Measurements from ENCODE around the gene HNRNPUL2.
A peak's percentile ranks its signal among the peaks of the same experiment; 100 is the strongest.
"Not testable (repeated sequence)": the region's sequence is repeated elsewhere in the genome, so short reads cannot be mapped to it uniquely, and the experiment has no call there.

The HNRNPUL2 gene

DNA sequence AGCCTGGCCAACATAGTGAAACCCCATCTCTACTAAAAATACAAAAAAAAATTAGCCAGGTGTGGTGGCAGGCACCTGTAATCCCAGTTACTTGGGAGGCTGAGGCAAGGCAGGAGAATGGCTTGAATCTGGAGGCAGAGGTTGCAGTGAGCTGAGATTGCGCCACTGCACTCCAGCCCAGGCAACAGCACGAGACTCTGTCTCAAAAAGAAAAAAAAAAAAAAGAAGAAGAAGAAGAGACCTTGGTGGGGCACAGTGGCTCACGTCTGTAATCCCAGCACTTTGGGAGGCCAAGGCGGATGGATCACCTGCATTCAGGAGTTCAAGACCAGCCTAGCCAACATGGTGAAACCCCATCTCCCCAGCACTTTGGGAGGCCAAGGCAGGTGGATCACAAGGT is 23.3 kb downstream of the HNRNPUL2 start:
- DNase-seq (ENCODE audit: low read depth) = not testable (repeated sequence)

- no peak for DNase-seq (ENCODE audit: low read depth)
Measured at GRCh38 chr11:62702246-62702645, 25.0 kb downstream of the HNRNPUL2 start.

DNA sequence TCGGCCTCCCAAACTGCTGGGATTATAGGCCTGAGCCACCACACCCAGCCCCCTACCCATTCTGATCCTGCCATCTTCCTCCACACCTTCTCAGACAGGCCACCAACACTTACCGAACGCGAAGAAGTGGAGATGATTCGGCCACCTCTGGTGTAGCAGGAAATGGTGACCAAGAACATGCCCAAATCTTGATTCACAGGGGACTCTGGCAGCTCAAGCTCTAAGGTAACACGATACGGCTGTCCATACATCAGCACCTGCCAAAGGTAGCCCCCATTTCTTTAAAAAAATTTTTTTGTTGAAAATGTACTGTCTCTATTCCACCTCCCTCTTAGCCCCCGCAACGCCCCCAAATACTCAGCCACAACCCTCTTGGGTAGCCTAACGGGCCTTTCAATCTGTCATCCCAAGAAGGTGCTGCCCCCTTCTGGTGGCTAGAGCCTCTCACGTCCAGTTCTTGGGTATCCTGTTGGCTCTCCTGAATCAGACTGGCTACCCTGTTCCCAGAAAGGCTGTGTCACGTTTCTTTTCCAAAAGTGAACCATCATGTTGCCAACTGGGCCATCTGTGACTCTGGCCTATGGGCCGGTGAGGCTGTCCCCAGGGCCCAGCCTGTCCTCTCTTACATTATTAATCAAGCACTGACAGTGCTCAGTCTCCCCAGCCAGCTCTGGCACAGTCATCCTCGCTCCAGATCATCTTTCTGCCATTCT is 32.6 kb downstream of the HNRNPUL2 start:
- peak; percentile 66 for DNase-seq (ENCODE audit: low read depth)

DNA sequence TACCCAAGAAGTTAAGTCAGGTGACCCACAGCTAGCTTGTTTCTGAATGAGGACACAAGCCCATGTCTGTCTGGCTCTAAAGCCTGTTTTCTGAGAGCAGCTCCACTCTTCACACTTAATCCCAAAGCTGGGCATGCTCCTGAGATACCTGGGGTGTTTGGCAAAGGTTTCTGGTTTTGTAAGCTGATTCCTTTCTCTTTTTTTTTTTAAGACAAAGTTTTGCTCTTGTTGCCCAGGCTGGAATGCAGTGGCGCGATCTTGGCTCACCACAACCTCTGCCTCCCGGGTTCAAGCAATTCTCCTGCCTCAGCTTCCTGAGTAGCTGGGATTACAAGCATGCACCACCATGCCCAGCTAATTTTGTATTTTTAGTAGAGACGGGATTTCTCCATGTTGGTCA is 33.6 kb downstream of the HNRNPUL2 start:
- not testable (repeated sequence) for DNase-seq (ENCODE audit: low read depth)

- no peak for DNase-seq (ENCODE audit: low read depth)
Measured at GRCh38 chr11:62689421-62690183, 37.7 kb downstream of the HNRNPUL2 start, which contains the start of gene LRRN4CL. LRRN4CL (minus strand) TSS chr11:62689530; CDS start chr11:62688508, 1,022 bp downstream.

DNA sequence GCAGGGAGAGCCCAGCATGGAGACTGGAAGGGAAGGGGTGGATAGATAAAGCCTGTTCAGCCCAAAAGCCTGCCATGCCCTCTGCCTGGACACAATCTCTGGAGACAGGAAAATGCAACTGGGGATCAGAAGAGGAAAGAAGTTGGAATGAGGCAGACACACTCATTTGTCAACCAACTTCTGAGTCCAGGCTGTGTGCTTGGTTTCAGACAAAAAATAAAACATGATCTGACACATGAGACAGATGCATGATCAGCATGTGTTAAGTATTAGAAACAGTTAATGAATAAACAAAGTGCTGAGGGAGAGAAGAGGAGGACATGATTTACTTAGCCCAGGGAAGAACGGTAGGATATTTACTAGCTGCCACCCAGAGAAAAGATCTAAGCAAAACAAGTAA is 38.8 kb downstream of the HNRNPUL2 start:
- no peak for DNase-seq (ENCODE audit: low read depth)

- DNase-seq (ENCODE audit: low read depth) = no peak
Measured at GRCh38 chr11:62687508-62688396, 39.5 kb downstream of the HNRNPUL2 start.

DNA sequence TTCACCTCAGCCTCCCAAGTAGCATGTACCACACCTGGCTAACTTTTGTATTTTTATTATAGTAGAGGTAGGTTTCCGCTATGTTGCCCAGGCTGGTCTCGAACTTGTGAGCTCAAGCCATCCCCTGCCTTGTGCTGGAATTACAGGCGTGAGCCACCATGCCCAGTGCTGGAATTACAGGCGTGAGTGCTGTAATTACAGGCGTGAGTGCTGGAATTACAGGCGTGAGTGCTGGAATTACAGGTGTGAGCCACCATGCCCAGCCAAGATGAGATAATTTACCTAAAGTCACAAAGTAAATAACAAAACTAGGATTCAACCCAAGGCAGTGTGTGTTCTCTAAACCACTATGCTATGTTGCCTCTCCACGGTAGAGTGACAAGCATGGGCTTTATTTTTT is 44.7 kb downstream of the HNRNPUL2 start:
- DNase-seq (ENCODE audit: low read depth) = no peak

DNA sequence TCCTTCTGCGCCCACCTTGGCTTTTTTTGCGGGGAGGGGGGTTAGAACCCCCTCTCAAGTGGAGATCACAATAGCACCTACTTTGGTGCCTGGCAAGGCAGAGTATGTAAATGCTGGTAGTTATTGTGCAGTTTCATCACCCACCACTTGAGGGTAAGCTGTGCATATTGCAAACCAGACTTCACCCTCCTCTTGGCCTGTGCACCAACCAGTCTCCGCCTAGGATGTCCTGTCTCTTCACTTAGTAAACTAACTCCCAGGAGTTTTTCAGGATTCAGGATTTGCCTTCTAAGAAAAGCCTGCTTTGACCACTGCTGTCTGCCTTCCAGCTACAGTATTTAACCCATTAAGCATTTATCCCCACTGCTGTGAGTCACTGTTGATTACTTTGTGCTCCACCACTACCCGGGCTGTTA is 46.4 kb downstream of the HNRNPUL2 start:
- DNase-seq (ENCODE audit: low read depth) = no peak

DNA sequence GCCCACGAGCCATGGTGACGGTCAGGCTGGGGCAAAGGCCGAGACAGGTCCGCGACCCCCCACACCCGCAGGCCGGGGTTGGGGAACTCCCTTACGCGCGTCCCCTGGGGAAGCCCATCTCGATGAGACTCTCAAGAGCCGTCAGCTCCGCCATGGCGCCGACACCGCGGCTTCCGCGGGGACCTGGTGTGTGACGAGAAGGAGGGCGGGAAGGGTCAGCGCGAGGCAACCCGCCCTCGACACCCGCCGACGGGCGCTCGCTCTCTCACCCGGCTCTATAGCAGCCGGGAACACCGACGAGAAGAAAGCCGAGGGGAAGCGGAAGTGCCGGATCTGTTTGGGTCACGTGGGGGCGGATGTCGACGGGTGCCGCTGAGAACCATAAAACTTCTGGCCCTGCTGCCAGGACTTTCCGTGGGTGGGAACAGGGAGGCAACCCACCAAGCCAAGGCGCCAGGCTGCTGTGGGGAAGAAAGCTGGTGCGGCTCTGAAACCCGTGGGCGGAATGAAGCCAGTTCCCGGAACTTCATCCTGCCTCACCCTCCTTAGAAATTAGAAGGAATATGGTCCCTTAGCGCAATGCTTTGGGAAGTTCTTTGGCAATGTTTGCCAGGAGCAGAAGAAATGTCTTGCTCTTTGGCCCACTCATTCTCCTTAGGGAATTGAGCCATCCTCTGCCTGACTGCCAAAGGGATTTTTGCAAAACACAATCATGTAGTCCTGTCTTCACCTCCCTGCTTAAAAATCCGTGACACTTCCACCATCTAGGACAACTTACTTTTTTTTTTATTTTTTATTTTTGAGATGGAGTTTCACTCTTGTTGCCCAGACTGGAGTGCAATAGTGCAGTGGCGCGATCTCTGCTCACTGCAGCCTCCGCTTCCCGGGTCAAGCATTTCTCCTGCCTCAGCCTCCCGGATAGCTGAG is 48.2 kb downstream of the HNRNPUL2 start, which contains the start of gene UBXN1:
Gene UBXN1 (minus strand): TSS at position 304 of the 927 bp plus-strand sequence. CDS start 150 bp downstream, at position 154.
- DNase-seq (ENCODE audit: low read depth) = peak; percentile 70

GRCh38 chr11:62678433-62678769 is 48.9 kb downstream of the HNRNPUL2 start:
- DNase-seq (ENCODE audit: low read depth) = no peak

- DNase-seq (ENCODE audit: low read depth) = no peak
Measured at GRCh38 chr11:62677714-62678113, 49.5 kb downstream of the HNRNPUL2 start.

DNA sequence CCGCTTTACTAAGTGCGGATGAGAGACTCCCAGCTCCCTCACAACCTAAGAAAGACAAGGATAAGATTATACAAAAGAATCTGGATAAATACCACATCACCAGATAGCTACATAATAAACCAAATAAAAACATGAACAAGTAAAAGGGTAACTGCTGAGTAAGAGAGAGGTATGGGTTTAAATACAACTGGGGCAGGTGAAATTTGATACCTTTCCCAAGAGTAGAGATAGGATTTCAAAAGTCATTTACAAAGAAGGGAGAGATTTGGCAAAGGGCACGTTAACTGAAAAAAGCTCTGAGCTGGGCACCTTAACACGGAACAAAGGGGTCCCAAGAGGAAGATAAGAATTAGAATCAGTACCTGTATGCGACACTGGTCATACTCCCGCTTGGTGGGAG is 50.1 kb downstream of the HNRNPUL2 start:
- no peak for DNase-seq (ENCODE audit: low read depth)

DNA sequence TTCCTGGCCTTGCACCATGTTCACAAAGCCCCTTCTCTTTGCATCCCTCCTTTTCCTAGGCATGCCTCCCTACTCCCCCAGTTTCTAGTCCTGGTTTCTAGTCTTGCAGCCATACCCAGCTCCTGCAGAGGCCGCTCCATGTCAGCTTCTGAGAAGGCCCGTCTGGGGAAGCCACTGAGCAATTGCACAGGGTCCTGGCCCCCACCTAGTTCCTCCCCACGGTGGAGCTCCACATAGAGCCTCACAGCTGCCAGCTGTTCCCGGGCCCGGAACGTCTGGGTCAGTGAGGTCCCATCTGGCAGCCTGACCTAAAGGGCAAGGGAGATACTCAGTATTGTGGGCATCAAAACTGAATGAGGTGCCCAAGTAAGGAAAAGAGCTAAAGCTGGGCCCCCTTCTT is 50.6 kb downstream of the HNRNPUL2 start:
- no peak for DNase-seq (ENCODE audit: low read depth)

DNA sequence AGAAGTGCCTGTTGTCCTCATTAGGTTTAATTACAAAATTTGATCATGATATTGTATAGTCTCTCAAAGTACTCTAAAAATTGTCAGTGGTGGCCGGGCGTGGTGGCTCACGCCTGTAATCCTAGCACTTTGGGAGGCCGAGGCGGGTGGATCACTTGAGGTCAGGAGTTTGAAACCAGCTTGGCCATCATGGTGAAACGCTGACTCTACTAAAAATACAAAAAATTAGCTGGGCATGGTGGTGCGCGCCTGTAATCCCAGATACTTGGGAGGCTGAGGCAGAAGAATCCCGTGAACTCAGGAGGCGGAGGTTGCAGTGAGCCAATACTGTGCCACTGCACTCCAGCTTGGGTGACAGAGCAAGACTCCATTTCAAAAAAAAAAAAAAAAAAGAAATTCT is 51.8 kb downstream of the HNRNPUL2 start:
- not testable (repeated sequence) for DNase-seq (ENCODE audit: low read depth)

GRCh38 chr11:62673196-62673525 is 54.1 kb downstream of the HNRNPUL2 start:
- DNase-seq (ENCODE audit: low read depth) = no peak

GRCh38 chr11:62671608-62672389 is 55.5 kb downstream of the HNRNPUL2 start, which contains the start of the genes LBHD1 and UQCC3:
LBHD1 (minus strand) TSS chr11:62672267; CDS start chr11:62670031, 2,236 bp downstream.
UQCC3 (plus strand) TSS chr11:62671673; CDS start chr11:62671746, 73 bp downstream.
- peak; percentile 53 for DNase-seq (ENCODE audit: low read depth)

DNA sequence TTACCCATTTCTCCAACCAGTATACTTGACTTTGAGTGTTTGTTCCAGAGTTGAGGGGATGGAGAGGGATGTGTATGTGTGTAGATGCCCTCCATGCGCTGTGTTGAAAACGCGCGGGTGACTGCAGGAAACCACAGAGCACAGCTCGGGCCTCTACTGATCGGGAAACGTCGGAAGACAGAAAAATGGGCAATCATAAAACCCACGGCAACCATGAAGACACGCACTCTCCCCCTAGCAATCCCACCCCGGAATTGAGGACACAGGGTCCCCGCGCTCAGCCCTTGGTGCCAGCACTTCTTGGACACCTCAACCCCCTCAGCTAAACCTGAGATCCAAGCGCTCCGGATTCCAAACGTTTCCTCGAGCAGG is 56.0 kb downstream of the HNRNPUL2 start:
- no peak for DNase-seq (ENCODE audit: low read depth)

- DNase-seq (ENCODE audit: low read depth) = no peak
Measured at GRCh38 chr11:62669420-62670161, 57.7 kb downstream of the HNRNPUL2 start.

GRCh38 chr11:62667460-62667859 is 59.8 kb downstream of the HNRNPUL2 start:
- DNase-seq (ENCODE audit: low read depth) = no peak

All from stimulated activated CD8-positive, alpha-beta memory T cell treated with anti-CD3 and anti-CD28 coated beads, Interleukin-12 subunit alpha, Interleukin-12 subunit beta, amount 100 ng/mL, for 1 hour (primary cell).